Stomach (tissue), 9 donors: ENCODE results near the gene MT1G. TPM values are rescaled to one million over a fixed set of nuclear protein-coding genes. Genes with fewer than 3 reads are reported as not detected.
A peak's percentile ranks its signal among the peaks of the same experiment; 100 is the strongest.

Experiments used
- DNase-seq, 2 donors: peaks; one replicate each; pipeline versions ENCODE4 v3.0.0 to v3.0.0-alpha.2; 2013 to 2019
- H3K27ac ChIP-seq, 5 donors: fragments of 200-600 bp in 4 of 5; sonication (generic) in 4 of 5; one replicate each; pipeline ENCODE4 v1.5.1; 2013 to 2019; ENCODE audit warnings: mild to moderate bottlenecking in 1 of 5, moderate library complexity in 1 of 5
- H3K27me3 ChIP-seq, 3 donors: fragments of 200-600 bp; sonication (generic); one replicate each; pipeline ENCODE4 v1.5.1; 2017 to 2019; ENCODE audit warnings: mixed run types in 1 of 3
- H3K36me3 ChIP-seq, 4 donors: fragments of 200-600 bp; sonication (generic); 1 replicate in 3 of 4; 2 replicates in 1 of 4; pipeline ENCODE4 v1.5.1; 2016 to 2019
- H3K4me1 ChIP-seq, 4 donors: fragments of 200-600 bp; sonication (generic); one replicate each; pipeline ENCODE4 v1.5.1; 2016 to 2019
- H3K4me3 ChIP-seq, 4 donors: fragments of 200-600 bp; sonication (generic) in 3 of 4; one replicate each; pipeline ENCODE4 v1.5.1; 2016 to 2019; ENCODE audit warnings: mild to moderate bottlenecking in 1 of 4
- H3K9me3 ChIP-seq, 4 donors: fragments of 200-600 bp; sonication (generic); one replicate each; pipeline ENCODE4 v1.5.1; 2016 to 2019
- EP300 ChIP-seq: sonication (generic); formaldehyde crosslinking; IDR thresholded peaks from one replicate; pipeline ENCODE4 v1.6.1; 2017; ENCODE audit warnings: antibody characterized with exemption
- POLR2A ChIP-seq, 4 donors: fragments of 450-650 bp; IDR thresholded peaks; one replicate each; pipeline ENCODE4 v1.6.1; 2016; ENCODE audit warnings: antibody characterized with exemption in 4 of 4, control low read depth in 2 of 4, mild to moderate bottlenecking in 1 of 4, moderate library complexity in 1 of 4
- POLR2AphosphoS5 ChIP-seq, 3 donors: sonication (generic); formaldehyde crosslinking; IDR thresholded peaks; one replicate each; pipeline ENCODE4 v1.6.1; 2016; ENCODE audit warnings: antibody characterized with exemption in 3 of 3
- WGBS, 5 donors: extraction: QIAGEN DNeasy Blood & Tissue Kit in 3 of 5; methylation state at CpG; one replicate each; pipeline versions ENCODE4 v1.1.5 to v1.1.7; 2013 to 2018; 5-methylcytosine and 5-hydroxymethylcytosine counted together
- intact Hi-C: fragments of 100-400 bp; cut with DNase I; formaldehyde crosslinking; loops from one replicate; pipeline ENCODE4 v1.15.1; 2023; ENCODE audit warnings: low total_unique reads
- polyA plus RNA-seq, 3 donors: library from polyadenylated mRNA; stranded (reverse); fragments of 200-250 nt; gene quantifications; one replicate each; pipeline ENCODE4 v1.2.3, GENCODE V29; 2013
- total RNA-seq, 5 donors: library from RNA; depleted of rRNA; stranded (reverse); fragments of >200 nt; gene quantifications; one replicate each; pipeline versions ENCODE4 v1.1.0 to v1.2.3, GENCODE V29; 2014 to 2016
- TF ChIP-seq, protein P1 (sequence below), 7 experiments: fragments of 450-650 bp in 4 of 7; fragments of 200-600 bp in 3 of 7; sonication (generic) in 3 of 7; IDR thresholded peaks; one replicate each; pipeline ENCODE4 v1.5.1; 2016 to 2019; ENCODE audit warnings: antibody characterized with exemption in 7 of 7, control low read depth in 2 of 7, mild to moderate bottlenecking in 1 of 7
- donor health status: healthy with polysubstance abuse.
- donor health status: Bipolar disorder and iron deficiency.
- donor health status: healthy.

The MT1G gene
- total and polyA plus RNA-seq, 8 donors, result 174 to 4,171 (median 873) TPM; not detected in 2

- Histone ChIP-seq H3K4me3 (no peak overlapping the region), H3K27me3 (no peaks in the 10 kb centered on the region), H3K4me1 (peaks cover 0 to 7% (median 4%) of the 10 kb centered on the region in 4 donors), H3K9me3 (peaks cover 0 to 7% (median 0%) of the 10 kb centered on the region in 4 donors), H3K27ac (no peak overlapping the region), H3K36me3 (no peaks in the 10 kb centered on the region)
- intact Hi-C loops, result loop anchor here (5.0 kb wide), 1 partner anchor 118 kb away; no protein-coding TSS in a partner anchor
- TF ChIP-seq, protein P1, sequence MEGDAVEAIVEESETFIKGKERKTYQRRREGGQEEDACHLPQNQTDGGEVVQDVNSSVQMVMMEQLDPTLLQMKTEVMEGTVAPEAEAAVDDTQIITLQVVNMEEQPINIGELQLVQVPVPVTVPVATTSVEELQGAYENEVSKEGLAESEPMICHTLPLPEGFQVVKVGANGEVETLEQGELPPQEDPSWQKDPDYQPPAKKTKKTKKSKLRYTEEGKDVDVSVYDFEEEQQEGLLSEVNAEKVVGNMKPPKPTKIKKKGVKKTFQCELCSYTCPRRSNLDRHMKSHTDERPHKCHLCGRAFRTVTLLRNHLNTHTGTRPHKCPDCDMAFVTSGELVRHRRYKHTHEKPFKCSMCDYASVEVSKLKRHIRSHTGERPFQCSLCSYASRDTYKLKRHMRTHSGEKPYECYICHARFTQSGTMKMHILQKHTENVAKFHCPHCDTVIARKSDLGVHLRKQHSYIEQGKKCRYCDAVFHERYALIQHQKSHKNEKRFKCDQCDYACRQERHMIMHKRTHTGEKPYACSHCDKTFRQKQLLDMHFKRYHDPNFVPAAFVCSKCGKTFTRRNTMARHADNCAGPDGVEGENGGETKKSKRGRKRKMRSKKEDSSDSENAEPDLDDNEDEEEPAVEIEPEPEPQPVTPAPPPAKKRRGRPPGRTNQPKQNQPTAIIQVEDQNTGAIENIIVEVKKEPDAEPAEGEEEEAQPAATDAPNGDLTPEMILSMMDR (IDR thresholded peaks at IDR 0.05), result no peak
- TF ChIP-seq POLR2A (IDR thresholded peaks at IDR 0.05) (no peak), EP300 (no peak)
- DNase-seq, result no peak
- 3 to 91% (median 57%) methylated on average over 1 of the region's 1 CpG for WGBS, 5 donors
Observed at GRCh38 chr16:56700195-56700594, 32.3 kb upstream of the MT1G start.

- Histone ChIP-seq H3K4me1 (peaks cover 0 to 7% (median 4%) of the 10 kb centered on the region in 4 donors), H3K9me3 (peaks cover 0 to 7% (median 0%) of the 10 kb centered on the region in 4 donors), H3K4me3 (no peak overlapping the region), H3K27ac (no peak overlapping the region), H3K27me3 (no peaks in the 10 kb centered on the region), H3K36me3 (no peaks in the 10 kb centered on the region)
- DNase-seq, result no peak
- 76 to 89% (median 87%) methylated on average over 5 of the region's 5 CpGs for WGBS, 5 donors
- intact Hi-C loops, result no loop called here
- no peak for TF ChIP-seq EP300
- TF ChIP-seq POLR2A (IDR thresholded peaks at IDR 0.05), result no peak
- TF ChIP-seq POLR2AphosphoS5 (IDR thresholded peaks at IDR 0.05), result no peak
- TF ChIP-seq, protein P1 (IDR thresholded peaks at IDR 0.05), result no peak
Observed at GRCh38 chr16:56697456-56698155, 29.7 kb upstream of the MT1G start.

GRCh38 chr16:56695246-56695645, 27.4 kb upstream of the MT1G start:
- intact Hi-C loops, result no loop called here
- Histone ChIP-seq H3K27me3 (no peaks in the 10 kb centered on the region), H3K9me3 (peaks cover 0 to 7% (median 0%) of the 10 kb centered on the region in 4 donors), H3K36me3 (no peaks in the 10 kb centered on the region), H3K4me1 (peaks cover 0 to 4% (median 0%) of the 10 kb centered on the region in 4 donors), H3K27ac (no peak overlapping the region), H3K4me3 (no peak overlapping the region)
- TF ChIP-seq POLR2A (IDR thresholded peaks at IDR 0.05) (no peak), POLR2AphosphoS5 (IDR thresholded peaks at IDR 0.05) (no peak), EP300 (no peak)
- TF ChIP-seq, protein P1 (IDR thresholded peaks at IDR 0.05), result no peak
- no peak for DNase-seq
- 17 to 92% (median 71%) methylated on average over 1 of the region's 1 CpG; no CpG with 5 or more reads in 1 of the 5 donors for WGBS, 5 donors

DNA sequence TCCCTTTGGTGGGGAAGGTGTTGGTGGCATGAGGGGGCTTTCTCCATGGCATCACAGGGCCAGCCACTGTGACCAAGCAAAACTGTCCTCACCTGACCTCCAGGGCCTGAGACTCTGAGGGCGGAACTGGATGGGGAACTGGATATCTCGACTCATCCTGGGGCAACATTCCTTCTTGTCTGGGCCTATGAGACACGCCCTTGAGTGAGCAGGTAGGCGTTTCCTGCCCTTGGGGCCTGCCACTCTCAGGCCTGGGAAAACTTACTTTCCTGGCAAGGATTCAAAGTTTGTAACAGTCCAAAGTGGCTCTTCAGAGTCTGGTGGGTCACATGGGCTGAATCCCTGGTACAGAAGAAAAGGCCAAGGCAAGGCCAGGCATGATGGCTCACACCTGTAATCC, 24.0 kb upstream of the MT1G start:
- 23 to 81% (median 40%) methylated on average over 4 of the region's 4 CpGs for WGBS, 5 donors
- no peak overlapping the region for H3K27ac ChIP-seq
- peak in 1 of 2 donors; percentile 78 for DNase-seq

More for the DNA sequence above, 24.0 kb upstream of the MT1G start:
- Histone ChIP-seq H3K4me1 (peaks cover 0 to 5% (median 2%) of the 10 kb centered on the region in 4 donors), H3K9me3 (peaks cover 0 to 3% (median 0%) of the 10 kb centered on the region in 4 donors), H3K4me3 (no peak overlapping the region), H3K36me3 (peaks cover 0 to 1% (median 0%) of the 10 kb centered on the region in 4 donors), H3K27me3 (no peaks in the 10 kb centered on the region)
- intact Hi-C loops, result no loop called here
- no peak for TF ChIP-seq POLR2AphosphoS5 (IDR thresholded peaks at IDR 0.05)
- TF ChIP-seq, protein P1 (IDR thresholded peaks at IDR 0.05), result no peak
- TF ChIP-seq EP300, result no peak
- TF ChIP-seq POLR2A (IDR thresholded peaks at IDR 0.05), result no peak
